K562 (cell line): ENCODE results near the gene TRIM37. TPM values are rescaled to one million over a fixed set of nuclear protein-coding genes. Genes with fewer than 3 reads are reported as not detected.
A peak's percentile ranks its signal among the peaks of the same experiment; 100 is the strongest.

Source experiments
- ARID2 ChIP-seq: fragments of 450-650 bp; IDR thresholded peaks from 2 replicates; pipeline ENCODE4 v1.6.1; 2017; ENCODE audit warnings: antibody characterized with exemption, mild to moderate bottlenecking
- E2F4 ChIP-seq: sonication (generic); formaldehyde crosslinking; IDR thresholded peaks from 2 replicates; pipeline ENCODE4 v1.8.0; 2022; ENCODE audit warnings: mild to moderate bottlenecking, low read depth, missing genetic modification reagents
- GMEB1 ChIP-seq: fragments of 250-450 bp; sonication (Bioruptor Pico); IDR thresholded peaks from 2 replicates; pipeline ENCODE4 v1.4.0; 2020; ENCODE audit warnings: mild to moderate bottlenecking
- HDAC6 ChIP-seq: IDR thresholded peaks from 2 replicates; pipeline ENCODE4 v1.6.1; 2012; ENCODE audit warnings: low read depth, mild to moderate bottlenecking, control low read depth, inconsistent platforms, low read length, moderate library complexity
- HMGN3 ChIP-seq: IDR thresholded peaks from 2 replicates; pipeline ENCODE4 v1.6.1; 2011; ENCODE audit warnings: borderline replicate concordance, low read depth, mild to moderate bottlenecking, mixed read lengths, low read length; ENCODE audit not compliant: insufficient read length; ENCODE audit errors: extremely low read depth
- LEF1 ChIP-seq: fragments of 450-650 bp; IDR thresholded peaks from 2 replicates; pipeline ENCODE4 v1.6.1; 2016; ENCODE audit warnings: mild to moderate bottlenecking
- MAFG ChIP-seq: fragments of 450-650 bp; conservative IDR thresholded peaks from 2 replicates; pipeline ENCODE4 v1.6.1; 2016; ENCODE audit warnings: missing genetic modification characterization, missing compliant biosample characterization
- MAZ ChIP-seq, 2 experiments: fragments of 450-650 bp in 1 of 2; sonication (generic) in 1 of 2; formaldehyde crosslinking; IDR thresholded peaks in 1 of 2; conservative IDR thresholded peaks in 1 of 2; 2 replicates each; pipeline versions ENCODE4 v1.4.0 to v1.5.0; 2020; ENCODE audit warnings: mild to moderate bottlenecking in 1 of 2, missing genetic modification reagents in 1 of 2
- NFXL1 ChIP-seq: fragments of 450-650 bp; formaldehyde crosslinking; IDR thresholded peaks from 2 replicates; pipeline ENCODE4 v1.4.0; 2021; ENCODE audit warnings: mild to moderate bottlenecking
- POLR2AphosphoS2 ChIP-seq: IDR thresholded peaks from 2 replicates; pipeline ENCODE4 v1.6.1; 2012; ENCODE audit warnings: low read length, improper control_type of control experiment
- ZNF197 ChIP-seq: fragments of 200-800 bp; sonication (Bioruptor generic); IDR thresholded peaks from 2 replicates; pipeline ENCODE4 v1.6.1; 2016; ENCODE audit warnings: low read depth, missing genetic modification characterization, missing compliant biosample characterization
- ZNF316 ChIP-seq: fragments of 450-650 bp; IDR thresholded peaks from 2 replicates; pipeline ENCODE4 v1.6.1; 2016
- polyA plus RNA-seq, 8 experiments: library from polyadenylated mRNA; depleted of rRNA in 4 of 8; stranded (reverse) in 5 of 8; unstranded in 3 of 8; fragments of >200 nt; fragmentation: Nextera tagmentation in 2 of 8; fragmentation: Illumina TruSeq in 1 of 8; extraction: Ambion mirVana in 2 of 8; extraction: Trizol in 1 of 8; gene quantifications; 2 replicates each; pipeline versions ENCODE4 v1.2.1 to v1.2.3, GENCODE V29; 2011 to 2014; ENCODE audit warnings: inconsistent platforms in 1 of 8, missing spikeins in 1 of 8
- total RNA-seq, 7 experiments: library from RNA; depleted of rRNA in 6 of 7; stranded (reverse); fragments of >200 nt in 6 of 7; fragmentation: Illumina TruSeq in 2 of 7; extraction: Trizol in 2 of 7; gene quantifications; 2 replicates each; pipeline versions ENCODE4 v1.2.1 to v1.2.3, GENCODE V29; 2011 to 2021; ENCODE audit warnings: low replicate concordance in 1 of 7
- TF ChIP-seq, protein P1 (sequence below): fragments of 450-650 bp; formaldehyde crosslinking; IDR thresholded peaks from 2 replicates; pipeline ENCODE4 v1.4.0; 2020; ENCODE audit warnings: mild to moderate bottlenecking, moderate library complexity
- TF ChIP-seq, protein P2 (sequence below): fragments of 250-450 bp; sonication (Bioruptor Pico); IDR thresholded peaks from 2 replicates; pipeline ENCODE4 v1.4.0; 2020
- TF ChIP-seq, protein P3 (sequence below): fragments of 450-650 bp; IDR thresholded peaks from 2 replicates; pipeline ENCODE4 v1.7.0; 2016; ENCODE audit warnings: borderline replicate concordance

TRIM37 gene
- total and polyA plus RNA-seq, 9 of the 15 experiments (the other 6 are each of a cell fraction or from before 2014, with no cell fraction given): 4.5 to 31.4 (median 23.8) TPM

- TF ChIP-seq, protein P1, sequence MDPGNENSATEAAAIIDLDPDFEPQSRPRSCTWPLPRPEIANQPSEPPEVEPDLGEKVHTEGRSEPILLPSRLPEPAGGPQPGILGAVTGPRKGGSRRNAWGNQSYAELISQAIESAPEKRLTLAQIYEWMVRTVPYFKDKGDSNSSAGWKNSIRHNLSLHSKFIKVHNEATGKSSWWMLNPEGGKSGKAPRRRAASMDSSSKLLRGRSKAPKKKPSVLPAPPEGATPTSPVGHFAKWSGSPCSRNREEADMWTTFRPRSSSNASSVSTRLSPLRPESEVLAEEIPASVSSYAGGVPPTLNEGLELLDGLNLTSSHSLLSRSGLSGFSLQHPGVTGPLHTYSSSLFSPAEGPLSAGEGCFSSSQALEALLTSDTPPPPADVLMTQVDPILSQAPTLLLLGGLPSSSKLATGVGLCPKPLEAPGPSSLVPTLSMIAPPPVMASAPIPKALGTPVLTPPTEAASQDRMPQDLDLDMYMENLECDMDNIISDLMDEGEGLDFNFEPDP (CRISPR knock-in tag): no peak
- no peak for TF ChIP-seq HMGN3
- no peak for TF ChIP-seq ARID2
- TF ChIP-seq, protein P2, sequence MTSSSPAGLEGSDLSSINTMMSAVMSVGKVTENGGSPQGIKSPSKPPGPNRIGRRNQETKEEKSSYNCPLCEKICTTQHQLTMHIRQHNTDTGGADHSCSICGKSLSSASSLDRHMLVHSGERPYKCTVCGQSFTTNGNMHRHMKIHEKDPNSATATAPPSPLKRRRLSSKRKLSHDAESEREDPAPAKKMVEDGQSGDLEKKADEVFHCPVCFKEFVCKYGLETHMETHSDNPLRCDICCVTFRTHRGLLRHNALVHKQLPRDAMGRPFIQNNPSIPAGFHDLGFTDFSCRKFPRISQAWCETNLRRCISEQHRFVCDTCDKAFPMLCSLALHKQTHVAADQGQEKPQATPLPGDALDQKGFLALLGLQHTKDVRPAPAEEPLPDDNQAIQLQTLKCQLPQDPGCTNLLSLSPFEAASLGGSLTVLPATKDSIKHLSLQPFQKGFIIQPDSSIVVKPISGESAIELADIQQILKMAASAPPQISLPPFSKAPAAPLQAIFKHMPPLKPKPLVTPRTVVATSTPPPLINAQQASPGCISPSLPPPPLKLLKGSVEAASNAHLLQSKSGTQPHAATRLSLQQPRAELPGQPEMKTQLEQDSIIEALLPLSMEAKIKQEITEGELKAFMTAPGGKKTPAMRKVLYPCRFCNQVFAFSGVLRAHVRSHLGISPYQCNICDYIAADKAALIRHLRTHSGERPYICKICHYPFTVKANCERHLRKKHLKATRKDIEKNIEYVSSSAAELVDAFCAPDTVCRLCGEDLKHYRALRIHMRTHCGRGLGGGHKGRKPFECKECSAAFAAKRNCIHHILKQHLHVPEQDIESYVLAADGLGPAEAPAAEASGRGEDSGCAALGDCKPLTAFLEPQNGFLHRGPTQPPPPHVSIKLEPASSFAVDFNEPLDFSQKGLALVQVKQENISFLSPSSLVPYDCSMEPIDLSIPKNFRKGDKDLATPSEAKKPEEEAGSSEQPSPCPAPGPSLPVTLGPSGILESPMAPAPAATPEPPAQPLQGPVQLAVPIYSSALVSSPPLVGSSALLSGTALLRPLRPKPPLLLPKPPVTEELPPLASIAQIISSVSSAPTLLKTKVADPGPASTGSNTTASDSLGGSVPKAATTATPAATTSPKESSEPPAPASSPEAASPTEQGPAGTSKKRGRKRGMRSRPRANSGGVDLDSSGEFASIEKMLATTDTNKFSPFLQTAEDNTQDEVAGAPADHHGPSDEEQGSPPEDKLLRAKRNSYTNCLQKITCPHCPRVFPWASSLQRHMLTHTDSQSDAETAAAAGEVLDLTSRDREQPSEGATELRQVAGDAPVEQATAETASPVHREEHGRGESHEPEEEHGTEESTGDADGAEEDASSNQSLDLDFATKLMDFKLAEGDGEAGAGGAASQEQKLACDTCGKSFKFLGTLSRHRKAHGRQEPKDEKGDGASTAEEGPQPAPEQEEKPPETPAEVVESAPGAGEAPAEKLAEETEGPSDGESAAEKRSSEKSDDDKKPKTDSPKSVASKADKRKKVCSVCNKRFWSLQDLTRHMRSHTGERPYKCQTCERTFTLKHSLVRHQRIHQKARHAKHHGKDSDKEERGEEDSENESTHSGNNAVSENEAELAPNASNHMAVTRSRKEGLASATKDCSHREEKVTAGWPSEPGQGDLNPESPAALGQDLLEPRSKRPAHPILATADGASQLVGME (CRISPR knock-in tag): no peak
- TF ChIP-seq POLR2AphosphoS2: no peak
- TF ChIP-seq, protein P3, sequence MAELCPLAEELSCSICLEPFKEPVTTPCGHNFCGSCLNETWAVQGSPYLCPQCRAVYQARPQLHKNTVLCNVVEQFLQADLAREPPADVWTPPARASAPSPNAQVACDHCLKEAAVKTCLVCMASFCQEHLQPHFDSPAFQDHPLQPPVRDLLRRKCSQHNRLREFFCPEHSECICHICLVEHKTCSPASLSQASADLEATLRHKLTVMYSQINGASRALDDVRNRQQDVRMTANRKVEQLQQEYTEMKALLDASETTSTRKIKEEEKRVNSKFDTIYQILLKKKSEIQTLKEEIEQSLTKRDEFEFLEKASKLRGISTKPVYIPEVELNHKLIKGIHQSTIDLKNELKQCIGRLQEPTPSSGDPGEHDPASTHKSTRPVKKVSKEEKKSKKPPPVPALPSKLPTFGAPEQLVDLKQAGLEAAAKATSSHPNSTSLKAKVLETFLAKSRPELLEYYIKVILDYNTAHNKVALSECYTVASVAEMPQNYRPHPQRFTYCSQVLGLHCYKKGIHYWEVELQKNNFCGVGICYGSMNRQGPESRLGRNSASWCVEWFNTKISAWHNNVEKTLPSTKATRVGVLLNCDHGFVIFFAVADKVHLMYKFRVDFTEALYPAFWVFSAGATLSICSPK: no peak
- no peak for TF ChIP-seq ZNF197 (CRISPR knock-in tag)
- TF ChIP-seq HDAC6: no peak
- TF ChIP-seq MAZ (CRISPR knock-in tag; conservative IDR thresholded peaks at IDR 0.05 in 1 of 2, IDR thresholded peaks at IDR 0.05 in 1 of 2): no peak
- TF ChIP-seq E2F4: no peak
- TF ChIP-seq LEF1: no peak
- TF ChIP-seq GMEB1 (CRISPR knock-in tag): no peak
- peak; percentile 73 for TF ChIP-seq ZNF316
- no peak for TF ChIP-seq NFXL1 (CRISPR knock-in tag)
- peak; percentile 21; the same call in 1 of the 2 replicates for TF ChIP-seq MAFG (tag)
These were observed 723 bp downstream of the TRIM37 start (continued) for GRCh38 chr17:59105852-59106462.
